Panc1 (cell line): ENCODE measurements around the gene OPA3. TPM values are rescaled to one million over a fixed set of nuclear protein-coding genes. Genes with fewer than 3 reads are reported as not detected.

ENCODE experiments used
- ATAC-seq: fragments of 200-7000 bp; cut with Tn5 transposase; 2 replicates; pipeline ENCODE4 v1.9.1; 2020; ENCODE audit warnings: mild to moderate bottlenecking, moderate library complexity
- BruUV-seq: library from RNA; stranded (reverse); fragments of 400-500 nt; replicated peaks from 2 replicates; lab custom pipeline; 2021; lab: Mats Ljungman, UMichigan
- CTCF ChIA-PET: fragments of 300-600 bp; sonication (Branson Sonifier 250); formaldehyde crosslinking; loops from one replicate; lab custom pipeline; 2022; ENCODE audit warnings: antibody characterized with exemption; lab: Charles Lee
- POLR2A ChIA-PET: fragments of 300-600 bp; sonication (Branson Sonifier 250); formaldehyde crosslinking; loops from one replicate; lab custom pipeline; 2022; ENCODE audit warnings: antibody characterized with exemption; lab: Charles Lee
- DNase-seq: peaks from one replicate; pipeline ENCODE4 v3.0.0-alpha.2; 2010; ENCODE audit warnings: low read depth, low spot score
- H3K27ac ChIP-seq: 2 replicates; pipeline ENCODE4 v1.5.1; 2011; ENCODE audit warnings: mild to moderate bottlenecking, low read length, inconsistent platforms
- H3K27me3 ChIP-seq: fragments of 200-500 bp; sonication (Bioruptor generic); 2 replicates; pipeline ENCODE4 v1.6.0; 2014; ENCODE audit warnings: low read length, inconsistent platforms; ENCODE audit not compliant: control insufficient read depth, insufficient read depth
- H3K36me3 ChIP-seq: fragments of 200-500 bp; sonication (Bioruptor generic); 2 replicates; pipeline ENCODE4 v1.5.1; 2014; ENCODE audit warnings: inconsistent platforms, mild to moderate bottlenecking, low read length, moderate library complexity; ENCODE audit not compliant: control insufficient read depth, insufficient read depth
- H3K4me1 ChIP-seq: 2 replicates; pipeline ENCODE4 v1.5.1; 2011; ENCODE audit warnings: inconsistent platforms, mild to moderate bottlenecking, low read length, moderate library complexity; ENCODE audit not compliant: control insufficient read depth, insufficient read depth
- H3K4me3 ChIP-seq, 2 experiments: 2 replicates each; pipeline ENCODE4 v1.5.1; 2011 to 2012; ENCODE audit warnings: low read depth in 2 of 2, low read length in 2 of 2, mild to moderate bottlenecking in 2 of 2, inconsistent platforms in 1 of 2, moderate library complexity in 1 of 2
- H3K9me3 ChIP-seq: fragments of 200-500 bp; sonication (Bioruptor generic); 2 replicates; pipeline ENCODE4 v1.5.1; 2014; ENCODE audit warnings: low read depth, mild to moderate bottlenecking, inconsistent platforms, low read length, moderate library complexity; ENCODE audit not compliant: control insufficient read depth, insufficient read depth
- CTCF ChIP-seq: fragments of 450-650 bp; IDR thresholded peaks from 2 replicates; pipeline ENCODE4 v1.5.1; 2017; ENCODE audit warnings: mild to moderate bottlenecking
- POLR2AphosphoS5 ChIP-seq: IDR thresholded peaks from 2 replicates; pipeline ENCODE4 v1.6.1; 2012; ENCODE audit warnings: mild to moderate bottlenecking, low read depth, low read length, moderate library complexity
- REST ChIP-seq, 2 experiments: IDR thresholded peaks; 2 replicates each; pipeline ENCODE4 v1.6.1; 2011 to 2012; ENCODE audit warnings: low read depth in 2 of 2, control low read depth in 1 of 2, low read length in 1 of 2, mild to moderate bottlenecking in 1 of 2, moderate library complexity in 1 of 2; ENCODE audit not compliant: insufficient read depth in 1 of 2
- SIN3A ChIP-seq: IDR thresholded peaks from 2 replicates; pipeline ENCODE4 v1.6.1; 2012; ENCODE audit warnings: low read depth, mild to moderate bottlenecking, low read length, moderate library complexity, borderline replicate concordance; ENCODE audit not compliant: insufficient read depth
- TCF7L2 ChIP-seq: IDR thresholded peaks from 2 replicates; pipeline ENCODE4 v1.6.1; 2011; ENCODE audit warnings: mild to moderate bottlenecking, low read depth, low read length, inconsistent platforms
- in situ Hi-C: cut with HindIII; loops from 2 replicates; pipeline ENCODE4 v1.10.0; 2016; ENCODE audit warnings: low sequenced_read_pairs, low pct_unique_long_range_greater_than_20kb
- intact Hi-C: fragments of 100-400 bp; cut with micrococcal nuclease; formaldehyde crosslinking; loops from one replicate; pipeline ENCODE4 v1.10.0; 2022; ENCODE audit not compliant: unreplicated experiment
- total RNA-seq: library from RNA; stranded (reverse); gene quantifications from one replicate; pipeline ENCODE4 v1.2.1, GENCODE V29; 2021; ENCODE audit not compliant: unreplicated experiment

The OPA3 gene
- total RNA-seq, 1 experiment from 2014 or later: 20.3 TPM

- POLR2A ChIA-PET: no interaction called here
- no peak for TF ChIP-seq SIN3A
- TF ChIP-seq CTCF: no peak
- no peak for TF ChIP-seq TCF7L2
- no peak for TF ChIP-seq REST (IDR thresholded peaks at IDR 0.05; ENCODE audit: insufficient read depth in 1 of 2, low read depth in 2 of 2, low read length in 1 of 2)
- no peak for TF ChIP-seq POLR2AphosphoS5
- DNase-seq (no peak), ATAC-seq (no peak)
- Histone ChIP-seq H3K9me3 (no peaks in the 10 kb centered on the region), H3K4me3 (no peak overlapping the region), H3K4me1 (no peaks in the 10 kb centered on the region), H3K36me3 (peaks cover 8% of the 10 kb centered on the region), H3K27ac (no peak overlapping the region), H3K27me3 (no peaks in the 10 kb centered on the region)
- no TSS peak for BruUV-seq
- in situ Hi-C loops (no loop called here), intact Hi-C loops (no loop called here)
- CTCF ChIA-PET: interaction anchor here (0.6 kb wide), 1 partner anchor 160 kb away, joined by 3 read pairs; no protein-coding TSS in a partner anchor
Observed at GRCh38 chr19:45526971-45527370, 57.6 kb downstream of the OPA3 start.

- in situ Hi-C loops (no loop called here), intact Hi-C loops (no loop called here)
- ChIA-PET CTCF (no interaction called here), POLR2A (no interaction called here)
- peaks cover 8% of the 10 kb centered on the region; the same call in 1 of the 2 replicates for H3K36me3 ChIP-seq
- ATAC-seq: peak; percentile 63
- DNase-seq: no peak
- no peak overlapping the region for H3K4me3 ChIP-seq
- H3K4me1 ChIP-seq: no peaks in the 10 kb centered on the region
- TF ChIP-seq TCF7L2 (no peak), CTCF (no peak), SIN3A (no peak), POLR2AphosphoS5 (no peak), REST (IDR thresholded peaks at IDR 0.05; ENCODE audit: insufficient read depth in 1 of 2, low read depth in 2 of 2, low read length in 1 of 2) (no peak)
- BruUV-seq: TSS peak; percentile 51
- no peak overlapping the region for H3K27ac ChIP-seq
- no peaks in the 10 kb centered on the region for H3K27me3 ChIP-seq
- no peaks in the 10 kb centered on the region for H3K9me3 ChIP-seq
Observed at GRCh38 chr19:45526143-45526542, 58.5 kb downstream of the OPA3 start.
